ENCODE data around the gene BHMT2. TPM values are rescaled to one million over a fixed set of nuclear protein-coding genes. Genes with fewer than 3 reads are reported as not detected.
A peak's percentile ranks its signal among the peaks of the same experiment; 100 is the strongest.

BHMT2 gene
- total RNA-seq, 1 experiment from 2014 or later, result not detected

GRCh38 chr5:79133657-79134451 lies 64.3 kb downstream of the BHMT2 start:
- peak overlapping the region; percentile 89 to 99 (median 98) for H3K27ac Mint-ChIP-seq
- WGBS (ENCODE audit: extremely low coverage, insufficient read length, low lambda C conversion rate), result no CpG with 5 or more reads among the region's 11 CpGs
- no peak overlapping the region for H3K27ac ChIP-seq (ENCODE audit: insufficient read length, low read depth, low read length)

More at GRCh38 chr5:79133657-79134451, 64.3 kb downstream of the BHMT2 start:
- H3K4ac ChIP-seq (ENCODE audit: low read depth, low read length), result no peak overlapping the region
- H3K23ac ChIP-seq (ENCODE audit: insufficient read length, low read depth, low read length), result no peak overlapping the region
- Mint-ChIP-seq H3K36me3 (ENCODE audit: insufficient read depth in 1 of 3, low read depth in 3 of 3) (no peaks in the 10 kb centered on the region), H3K9me3 (no peaks in the 10 kb centered on the region), H3K4me1 (peaks cover 19 to 24% of the 10 kb centered on the region in 2 experiments), H3K27me3 (ENCODE audit: low read depth) (no peaks in the 10 kb centered on the region; the same call in 1 of the 2 replicates), H3K4me3 (peak overlapping the region; percentile 66 to 76)
- no peaks in the 10 kb centered on the region for H3K4me1 ChIP-seq (ENCODE audit: insufficient read depth, low read length)
- no peak overlapping the region; the same call in 1 of the 2 replicates for H3K14ac ChIP-seq (ENCODE audit: insufficient read depth, low read length)
- H3K9me3 ChIP-seq (ENCODE audit: control insufficient read depth, low read depth, low read length), result no peaks in the 10 kb centered on the region
- H2BK120ac ChIP-seq (ENCODE audit: low read depth, low read length, poor library complexity, severe bottlenecking), result no peak overlapping the region
- TF ChIP-seq CTCF (conservative IDR thresholded peaks at IDR 0.05), result peak; percentile 74
- no peak overlapping the region for H3K56ac ChIP-seq (ENCODE audit: insufficient read length, low read depth, low read length)
- peak overlapping the region; percentile 92 for H2AFZ ChIP-seq (ENCODE audit: low read length)
- H2BK15ac ChIP-seq (ENCODE audit: low read depth, low read length), result no peak overlapping the region
- no peak overlapping the region for H4K5ac ChIP-seq (ENCODE audit: insufficient read length, low read depth, low read length)
- no peaks in the 10 kb centered on the region for H3K79me1 ChIP-seq (ENCODE audit: insufficient read depth, low read depth, low read length, poor library complexity, severe bottlenecking)
- H3K4me2 ChIP-seq (ENCODE audit: insufficient read depth, insufficient read length, low read length), result peak overlapping the region; percentile 25
- no peak overlapping the region for H3K9ac ChIP-seq (ENCODE audit: extremely low read depth, insufficient read length, low read length)
- no peak overlapping the region for H3T11ph ChIP-seq (ENCODE audit: low read length)
- H2BK5ac ChIP-seq (ENCODE audit: insufficient read length, low read length), result no peak overlapping the region
- H2BK12ac ChIP-seq (ENCODE audit: insufficient read length, low read depth, low read length), result no peak overlapping the region
- H4K20me1 ChIP-seq (ENCODE audit: control insufficient read depth, insufficient read depth, insufficient read length), result no peaks in the 10 kb centered on the region
- H3K23me2 ChIP-seq (ENCODE audit: insufficient read length, low read depth, low read length, poor library complexity, severe bottlenecking), result no peaks in the 10 kb centered on the region
- no peaks in the 10 kb centered on the region for H3K27me3 ChIP-seq (ENCODE audit: insufficient read depth, low read length)
- H4K8ac ChIP-seq (replicated peaks; ENCODE audit: insufficient read length, low read depth, low read length), result no peak overlapping the region
- no peak overlapping the region for H2AK5ac ChIP-seq (ENCODE audit: insufficient read length, low read length)
- no peak overlapping the region for H2BK20ac ChIP-seq (ENCODE audit: low read depth, low read length, poor library complexity, severe bottlenecking)
- DNase-seq, result peak; percentile 77
- H3K18ac ChIP-seq (ENCODE audit: insufficient read length, low read depth, low read length), result no peak overlapping the region
- H4K91ac ChIP-seq (ENCODE audit: insufficient read length, low read depth, low read length), result no peak overlapping the region
- H3K79me2 ChIP-seq (ENCODE audit: insufficient read depth, low read length), result no peaks in the 10 kb centered on the region; the same call in 1 of the 2 replicates

Measured in H9 (cell line).